HG02840 (cell line): ENCODE data around the gene GUCA2A.
"Not testable (repeated sequence)": the region's sequence is repeated elsewhere in the genome, so short reads cannot be mapped to it uniquely, and the experiment has no call there.

Experiments
- ATAC-seq: cut with Tn5 transposase; IDR thresholded peaks from one replicate; pipeline ENCODE4 v1.9.1; 2021; ENCODE audit warnings: mild to moderate bottlenecking, moderate library complexity, moderate number of reproducible peaks; ENCODE audit not compliant: unreplicated experiment, low FRiP score

Gene GUCA2A

GRCh38 chr1:42164551-42165420 lies at the start of gene GUCA2A:
Gene GUCA2A, minus strand, starts transcription at chr1:42164745. Its CDS starts 33 bp downstream, at chr1:42164712.
- ATAC-seq, result no peak

- no peak for ATAC-seq
These were observed 46.7 kb upstream of the GUCA2A start for GRCh38 chr1:42211224-42211623.

- no peak for ATAC-seq
These were observed 46.0 kb upstream of the GUCA2A start for GRCh38 chr1:42210421-42211133.

- no peak for ATAC-seq
These were observed 45.1 kb upstream of the GUCA2A start for GRCh38 chr1:42209526-42210251.

- ATAC-seq, result not testable (repeated sequence)
These were observed 42.4 kb upstream of the GUCA2A start for GRCh38 chr1:42206930-42207329.

- no peak for ATAC-seq
These were observed 41.6 kb upstream of the GUCA2A start for GRCh38 chr1:42206164-42206563.

GRCh38 chr1:42201986-42202385 lies 37.4 kb upstream of the GUCA2A start:
- ATAC-seq, result no peak

GRCh38 chr1:42198251-42198650 lies 33.7 kb upstream of the GUCA2A start:
- ATAC-seq, result no peak

GRCh38 chr1:42195841-42196240 lies 31.3 kb upstream of the GUCA2A start:
- ATAC-seq, result no peak

- no peak for ATAC-seq
These were observed 27.6 kb upstream of the GUCA2A start for GRCh38 chr1:42192106-42192505.

GRCh38 chr1:42191319-42191718 lies 26.8 kb upstream of the GUCA2A start:
- ATAC-seq, result no peak

- ATAC-seq, result no peak
These were observed 25.6 kb upstream of the GUCA2A start for GRCh38 chr1:42189931-42190853.

- no peak for ATAC-seq
These were observed 21.6 kb upstream of the GUCA2A start for GRCh38 chr1:42186152-42186551.

GRCh38 chr1:42184616-42185015 lies 20.1 kb upstream of the GUCA2A start:
- ATAC-seq, result no peak

- ATAC-seq, result no peak
These were observed 19.4 kb upstream of the GUCA2A start for GRCh38 chr1:42183957-42184268.

GRCh38 chr1:42183210-42183956 lies 18.8 kb upstream of the GUCA2A start:
- ATAC-seq, result no peak

GRCh38 chr1:42181687-42182086 lies 17.1 kb upstream of the GUCA2A start:
- ATAC-seq, result no peak

- no peak for ATAC-seq
These were observed 15.4 kb upstream of the GUCA2A start for GRCh38 chr1:42179900-42180329.

GRCh38 chr1:42179275-42179674 lies 14.7 kb upstream of the GUCA2A start:
- no peak for ATAC-seq
